ENCODE results near the gene TIMM44.
"Not testable (repeated sequence)": the region's sequence is repeated elsewhere in the genome, so short reads cannot be mapped to it uniquely, and the experiment has no call there.

Gene TIMM44

GRCh38 chr19:7953060-7953459 lies 9.6 kb upstream of the TIMM44 start:
- DNase-seq (ENCODE audit: low read depth in 2 of 2, low spot score in 1 of 2), result no peak

DNA sequence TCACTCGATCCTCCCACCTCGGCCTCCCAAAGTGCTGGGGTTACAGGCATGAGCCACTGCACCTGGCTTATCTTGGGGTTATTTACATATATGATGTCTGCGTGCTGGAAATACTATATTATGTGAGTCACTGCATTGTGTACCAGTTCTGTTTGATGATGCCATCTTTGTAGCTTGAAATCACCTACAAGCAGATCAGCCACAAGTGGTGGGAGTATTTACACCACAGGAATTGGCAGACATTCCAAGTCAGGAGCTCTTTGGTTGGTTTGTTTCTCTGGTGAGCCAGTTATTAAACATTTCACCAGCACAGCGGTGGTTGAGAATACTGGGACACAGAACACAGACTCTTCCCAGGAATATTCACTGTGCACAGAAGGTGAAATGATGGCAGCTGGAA lies 4.5 kb upstream of the TIMM44 start:
- DNase-seq (ENCODE audit: low read depth in 2 of 2, low spot score in 1 of 2), result no peak

DNA sequence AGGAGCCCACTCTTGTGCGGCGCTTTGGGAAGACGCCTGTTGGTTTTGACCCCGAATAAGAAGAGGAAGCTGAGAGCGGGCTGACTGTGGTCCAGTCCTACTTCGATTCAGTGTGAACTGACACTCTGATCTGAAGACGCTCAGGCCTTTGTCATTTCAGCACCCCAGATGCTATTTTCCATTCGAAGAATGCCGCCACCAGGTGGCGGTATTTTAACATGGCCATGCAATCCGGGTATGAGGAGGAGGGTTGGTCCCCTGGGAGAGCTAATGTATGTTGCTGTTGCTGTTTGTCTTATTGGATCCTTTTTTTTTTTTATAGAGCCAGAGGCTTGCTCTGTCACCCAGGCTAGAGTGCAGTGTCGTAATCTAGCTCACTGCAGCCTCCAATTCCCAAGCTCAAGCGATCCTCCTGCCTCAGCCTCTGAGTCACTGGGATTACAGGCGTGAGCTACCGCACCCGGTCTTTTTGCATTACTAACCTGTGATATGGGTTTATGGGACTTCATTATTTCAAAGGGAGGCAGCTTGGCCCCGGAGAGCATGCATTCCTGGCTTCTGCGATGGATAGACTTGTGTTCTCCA lies 803 bp upstream of the TIMM44 start:
- peak; percentile 70 to 72 for DNase-seq (ENCODE audit: low read depth in 2 of 2, low spot score in 1 of 2)

DNA sequence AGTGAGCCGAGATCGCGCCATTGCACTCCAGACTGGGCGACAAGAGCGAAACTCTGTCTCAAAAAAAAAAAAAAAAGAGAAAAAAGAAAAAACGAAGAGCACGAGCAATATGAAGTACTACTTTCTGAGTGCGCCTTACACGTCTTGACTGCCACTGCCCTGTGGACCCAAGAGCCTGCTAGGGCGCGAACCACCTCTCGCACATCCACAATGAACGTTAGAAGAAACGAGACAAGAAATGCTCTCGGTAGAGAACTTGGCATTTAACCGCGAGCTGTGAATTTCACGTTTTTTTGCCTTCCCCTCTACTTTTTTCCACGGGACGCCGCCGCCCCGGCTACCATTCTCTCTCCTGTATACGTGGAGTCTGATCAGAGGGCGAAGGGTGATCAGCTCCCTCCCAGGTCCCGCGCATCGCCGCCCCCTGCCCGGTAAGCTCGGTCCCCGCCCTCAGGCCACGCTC lies 454 bp downstream of the TIMM44 start:
- no peak for DNase-seq (ENCODE audit: low read depth in 2 of 2, low spot score in 1 of 2)

GRCh38 chr19:7941895-7942596 lies 1.4 kb downstream of the TIMM44 start:
- DNase-seq (ENCODE audit: low read depth in 2 of 2, low spot score in 1 of 2), result no peak

GRCh38 chr19:7940841-7941240 lies 2.6 kb downstream of the TIMM44 start:
- no peak for DNase-seq (ENCODE audit: low read depth in 2 of 2, low spot score in 1 of 2)

DNA sequence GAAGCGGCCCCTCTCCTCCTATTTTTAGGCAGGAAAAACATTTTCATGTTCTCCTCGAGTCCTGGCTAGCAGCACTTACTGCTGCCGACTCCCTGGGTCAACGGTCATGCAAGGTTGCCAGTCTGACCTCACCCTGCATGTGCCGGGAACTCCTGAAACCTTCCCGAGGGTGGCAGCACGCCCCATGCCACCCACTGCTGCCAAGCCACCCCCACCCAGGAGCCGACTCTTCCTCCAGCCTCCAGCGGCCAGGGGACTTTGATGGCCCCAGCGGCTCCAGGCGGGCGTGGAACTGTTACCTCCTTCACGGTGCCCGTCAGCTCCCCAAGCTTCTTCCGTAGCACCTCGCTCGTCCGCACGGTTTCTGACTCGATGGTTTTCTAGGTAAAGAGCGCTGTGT lies 8.7 kb downstream of the TIMM44 start:
- DNase-seq (ENCODE audit: low read depth in 2 of 2, low spot score in 1 of 2), result no peak

- DNase-seq (ENCODE audit: low read depth in 2 of 2, low spot score in 1 of 2), result no peak
Measured at GRCh38 chr19:7933828-7934725, 9.4 kb downstream of the TIMM44 start.

- no peak for DNase-seq (ENCODE audit: low read depth in 2 of 2, low spot score in 1 of 2)
Measured at GRCh38 chr19:7933411-7933810, 10.1 kb downstream of the TIMM44 start.

DNA sequence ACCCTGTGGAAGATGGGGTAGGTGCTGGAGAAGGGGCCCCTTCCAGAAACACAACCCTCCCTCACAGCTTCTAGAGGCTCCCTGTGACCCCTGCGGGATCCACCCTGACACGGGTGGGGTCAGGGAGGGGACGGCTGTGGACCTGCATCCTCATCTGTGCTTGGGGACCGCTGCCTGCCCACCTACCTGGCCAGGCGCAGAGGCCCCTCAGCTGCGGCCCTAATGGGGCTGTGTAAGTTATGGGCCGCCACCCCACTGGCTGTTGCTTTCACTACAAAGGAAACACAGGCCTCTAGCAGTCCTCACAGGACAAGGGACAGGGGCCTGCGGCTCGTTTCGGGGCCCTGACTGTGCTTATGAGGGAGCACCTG lies 10.6 kb downstream of the TIMM44 start:
- no peak for DNase-seq (ENCODE audit: low read depth in 2 of 2, low spot score in 1 of 2)

DNA sequence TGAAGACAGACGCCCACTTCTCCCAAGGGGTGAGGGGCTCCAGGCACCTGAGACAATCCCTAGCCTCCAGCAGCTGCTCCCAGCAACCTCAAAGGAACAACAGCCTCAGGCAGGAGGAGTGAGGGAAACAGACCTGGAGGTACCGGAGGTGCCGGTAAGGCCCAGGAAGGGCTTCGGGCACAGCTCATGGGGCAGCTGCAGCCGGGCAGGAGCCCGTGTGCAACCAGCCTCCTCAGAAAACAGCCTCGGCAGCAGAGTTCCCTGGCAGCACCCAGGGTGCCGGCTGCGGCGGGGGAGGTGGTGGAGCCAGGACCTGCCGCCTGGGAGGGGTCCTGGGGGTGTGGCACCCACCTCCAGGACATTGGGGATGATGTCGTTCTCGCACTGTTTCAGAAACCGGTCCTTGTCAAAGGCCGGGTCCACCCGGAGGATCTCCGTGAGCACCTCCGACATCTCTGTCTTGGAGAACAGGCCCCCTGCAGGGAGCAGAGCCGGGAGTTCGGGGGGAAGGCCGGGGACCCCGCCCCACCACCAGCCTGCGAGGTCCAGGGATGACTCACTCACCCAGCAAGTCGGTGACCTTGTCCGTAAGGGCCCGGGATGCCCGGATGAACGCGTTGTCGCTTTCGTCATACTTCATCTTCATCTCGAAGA lies 11.1 kb downstream of the TIMM44 start:
- DNase-seq (ENCODE audit: low read depth in 2 of 2, low spot score in 1 of 2), result no peak

DNA sequence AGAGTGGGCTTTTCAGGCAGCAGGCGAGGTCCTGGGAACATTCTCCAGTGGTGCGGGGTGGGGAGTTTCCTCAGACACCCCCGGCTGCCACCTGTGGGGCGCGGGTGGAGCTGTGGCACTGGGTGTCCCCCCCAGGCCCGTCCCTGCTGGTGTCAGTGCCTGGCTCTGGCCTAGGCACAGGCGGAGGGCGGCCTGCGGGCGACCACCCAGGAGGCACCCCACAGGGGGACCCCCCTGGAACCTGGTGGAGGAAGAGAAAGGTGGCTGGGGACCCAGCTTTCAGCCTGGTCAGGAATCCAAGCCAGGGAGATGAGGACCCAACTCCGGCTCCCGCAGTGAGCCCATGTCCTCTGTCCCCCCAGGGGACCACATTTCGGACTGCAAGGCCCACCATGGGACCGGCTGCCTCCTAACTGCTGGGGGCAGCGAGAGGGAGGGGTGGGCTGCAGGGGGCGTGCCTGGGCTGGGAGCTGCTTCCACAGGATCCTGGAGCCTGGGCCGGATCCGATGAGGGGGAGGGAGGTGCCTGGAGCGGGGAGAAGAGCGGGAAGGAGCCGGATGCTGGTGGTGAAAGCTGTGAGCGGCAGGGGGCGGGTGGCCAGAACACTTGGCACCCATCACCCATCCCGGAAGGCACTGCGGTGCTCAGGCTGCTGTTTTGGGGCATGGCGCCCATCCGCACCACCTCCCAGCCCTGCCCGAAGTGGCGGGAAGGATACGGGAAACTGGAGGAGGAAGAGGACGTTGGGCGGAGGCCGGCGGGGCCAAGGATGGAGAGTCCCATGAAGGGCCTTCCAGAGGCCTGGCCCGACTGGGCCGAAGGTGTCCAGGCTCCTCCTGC lies 12.0 kb downstream of the TIMM44 start:
- no peak for DNase-seq (ENCODE audit: low read depth in 2 of 2, low spot score in 1 of 2)

GRCh38 chr19:7930765-7931164 lies 12.7 kb downstream of the TIMM44 start:
- no peak for DNase-seq (ENCODE audit: low read depth in 2 of 2, low spot score in 1 of 2)

DNA sequence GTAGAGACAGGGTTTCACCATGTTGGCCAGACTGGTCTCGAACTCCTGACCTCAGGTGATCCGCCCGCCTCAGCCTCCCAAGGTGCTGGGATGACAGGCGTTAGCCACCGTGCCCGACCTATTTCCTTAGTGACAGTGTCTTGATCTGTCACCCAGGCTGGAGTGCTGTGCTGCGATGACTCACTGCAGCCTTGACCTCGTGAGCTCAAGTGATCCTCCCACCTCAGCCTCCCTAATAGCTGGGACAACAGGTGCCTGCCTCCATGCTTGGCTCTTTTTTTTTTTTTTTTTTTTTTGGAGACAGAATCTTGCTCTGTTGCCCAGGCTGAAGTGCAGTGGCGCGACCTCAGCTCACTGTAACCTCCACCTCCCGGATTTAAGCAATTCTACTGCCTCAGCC lies 13.4 kb downstream of the TIMM44 start:
- DNase-seq (ENCODE audit: low read depth in 2 of 2, low spot score in 1 of 2), result not testable (repeated sequence)

- DNase-seq (ENCODE audit: low read depth in 2 of 2, low spot score in 1 of 2), result peak in 1 of 2 donors; percentile 48
Measured at GRCh38 chr19:7928741-7929701, 14.4 kb downstream of the TIMM44 start.

DNA sequence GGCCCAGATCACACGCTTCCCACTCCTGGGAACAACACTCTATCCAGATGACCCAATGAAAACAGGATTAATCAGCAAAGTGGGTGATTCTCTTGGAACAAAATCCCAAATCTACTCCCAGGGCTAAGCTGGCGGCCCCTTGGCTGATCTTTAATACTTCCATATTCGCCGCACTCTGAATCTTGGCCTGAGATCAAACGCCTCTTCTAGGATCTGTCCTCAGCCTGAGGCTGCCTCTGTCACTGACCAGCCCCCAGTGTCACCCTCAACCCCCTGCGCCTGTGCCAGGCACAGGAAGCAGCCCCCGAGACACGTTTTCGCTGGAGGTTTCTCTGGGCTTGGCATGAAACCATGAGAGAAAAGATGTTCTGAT lies 15.1 kb downstream of the TIMM44 start:
- no peak for DNase-seq (ENCODE audit: low read depth in 2 of 2, low spot score in 1 of 2)

DNA sequence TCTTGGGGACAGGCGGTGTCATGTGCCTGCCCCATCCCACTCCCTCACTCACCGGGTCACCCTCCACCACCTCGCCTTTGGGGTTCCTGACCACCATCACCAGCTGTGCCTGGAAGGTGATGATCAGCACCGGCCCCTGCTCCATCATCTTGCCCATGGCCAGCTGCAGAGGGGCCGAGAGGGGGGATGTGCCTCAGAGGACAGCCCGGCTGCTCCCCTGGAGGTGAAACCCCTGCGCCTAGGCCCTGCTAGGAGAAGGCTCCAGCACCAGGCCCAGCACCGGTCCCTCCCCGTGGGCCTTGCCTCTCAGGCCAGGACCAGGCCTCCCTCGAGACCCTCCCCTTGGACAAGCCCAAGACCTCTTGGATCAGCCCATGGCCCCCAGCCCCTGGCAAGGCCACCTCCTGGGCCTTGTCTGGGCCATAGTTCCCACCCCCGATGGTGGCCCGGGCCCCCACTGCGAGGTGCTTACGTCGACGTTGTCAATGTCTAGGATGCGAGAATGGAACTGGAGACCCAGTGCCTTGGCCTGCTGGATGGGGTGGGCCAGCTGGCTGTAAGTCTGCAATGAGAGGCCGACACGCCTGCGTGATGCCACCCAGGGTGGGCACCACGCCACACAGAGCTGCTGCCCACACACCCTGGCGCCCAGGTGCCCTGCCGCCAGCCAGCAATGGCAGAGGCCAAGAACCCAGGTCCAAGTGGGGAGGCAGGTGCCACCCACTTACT lies 15.7 kb downstream of the TIMM44 start:
- DNase-seq (ENCODE audit: low read depth in 2 of 2, low spot score in 1 of 2), result no peak

GRCh38 chr19:7926727-7927604 lies 16.5 kb downstream of the TIMM44 start:
- DNase-seq (ENCODE audit: low read depth in 2 of 2, low spot score in 1 of 2), result no peak
